Measurements from ENCODE around the gene AKAP8L.

AKAP8L gene, protein sequence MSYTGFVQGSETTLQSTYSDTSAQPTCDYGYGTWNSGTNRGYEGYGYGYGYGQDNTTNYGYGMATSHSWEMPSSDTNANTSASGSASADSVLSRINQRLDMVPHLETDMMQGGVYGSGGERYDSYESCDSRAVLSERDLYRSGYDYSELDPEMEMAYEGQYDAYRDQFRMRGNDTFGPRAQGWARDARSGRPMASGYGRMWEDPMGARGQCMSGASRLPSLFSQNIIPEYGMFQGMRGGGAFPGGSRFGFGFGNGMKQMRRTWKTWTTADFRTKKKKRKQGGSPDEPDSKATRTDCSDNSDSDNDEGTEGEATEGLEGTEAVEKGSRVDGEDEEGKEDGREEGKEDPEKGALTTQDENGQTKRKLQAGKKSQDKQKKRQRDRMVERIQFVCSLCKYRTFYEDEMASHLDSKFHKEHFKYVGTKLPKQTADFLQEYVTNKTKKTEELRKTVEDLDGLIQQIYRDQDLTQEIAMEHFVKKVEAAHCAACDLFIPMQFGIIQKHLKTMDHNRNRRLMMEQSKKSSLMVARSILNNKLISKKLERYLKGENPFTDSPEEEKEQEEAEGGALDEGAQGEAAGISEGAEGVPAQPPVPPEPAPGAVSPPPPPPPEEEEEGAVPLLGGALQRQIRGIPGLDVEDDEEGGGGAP

GRCh38 chr19:15418579-15419412, at the start of gene AKAP8L:
Gene AKAP8L (minus strand): TSS chr19:15418988. CDS start chr19:15418923, 65 bp downstream.
- peak; percentile 99 for DNase-seq

- no peak for DNase-seq
These were observed 49.0 kb upstream of the AKAP8L start for GRCh38 chr19:15467734-15468214.

GRCh38 chr19:15466851-15467733, 48.3 kb upstream of the AKAP8L start:
- no peak for DNase-seq

GRCh38 chr19:15464394-15465385, 45.9 kb upstream of the AKAP8L start, which contains the start of gene RASAL3:
Gene RASAL3 (minus strand): TSS chr19:15464544. CDS start chr19:15464358, 186 bp downstream.
- no peak for DNase-seq

DNA sequence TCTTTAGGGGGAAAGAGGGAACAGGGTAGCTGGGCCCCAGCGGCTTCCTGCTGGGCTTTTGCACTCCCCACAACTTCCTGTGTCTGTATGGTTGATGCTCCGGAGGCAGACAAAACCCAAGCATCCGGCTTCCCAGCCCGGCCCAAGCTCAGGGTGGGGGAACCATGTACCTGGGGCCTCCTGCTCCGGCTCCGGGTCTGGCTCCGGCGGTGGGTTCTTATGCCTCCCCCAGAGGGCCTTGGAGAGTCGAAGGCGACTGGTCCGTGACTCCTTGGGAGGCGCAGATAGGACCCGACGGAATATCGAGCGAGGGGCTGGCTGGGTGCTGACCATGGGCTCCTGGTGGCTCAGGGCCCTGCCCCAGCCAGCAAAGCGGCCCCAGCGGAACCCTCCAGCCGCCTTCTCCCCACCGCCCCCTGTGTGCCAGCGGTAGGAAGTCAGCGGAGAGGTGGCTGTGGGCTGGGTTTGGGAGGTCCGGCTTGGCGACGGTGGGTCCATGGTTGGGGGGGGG, 45.1 kb upstream of the AKAP8L start:
- no peak for DNase-seq

- no peak for DNase-seq
These were observed 42.9 kb upstream of the AKAP8L start for GRCh38 chr19:15461694-15462093.

DNA sequence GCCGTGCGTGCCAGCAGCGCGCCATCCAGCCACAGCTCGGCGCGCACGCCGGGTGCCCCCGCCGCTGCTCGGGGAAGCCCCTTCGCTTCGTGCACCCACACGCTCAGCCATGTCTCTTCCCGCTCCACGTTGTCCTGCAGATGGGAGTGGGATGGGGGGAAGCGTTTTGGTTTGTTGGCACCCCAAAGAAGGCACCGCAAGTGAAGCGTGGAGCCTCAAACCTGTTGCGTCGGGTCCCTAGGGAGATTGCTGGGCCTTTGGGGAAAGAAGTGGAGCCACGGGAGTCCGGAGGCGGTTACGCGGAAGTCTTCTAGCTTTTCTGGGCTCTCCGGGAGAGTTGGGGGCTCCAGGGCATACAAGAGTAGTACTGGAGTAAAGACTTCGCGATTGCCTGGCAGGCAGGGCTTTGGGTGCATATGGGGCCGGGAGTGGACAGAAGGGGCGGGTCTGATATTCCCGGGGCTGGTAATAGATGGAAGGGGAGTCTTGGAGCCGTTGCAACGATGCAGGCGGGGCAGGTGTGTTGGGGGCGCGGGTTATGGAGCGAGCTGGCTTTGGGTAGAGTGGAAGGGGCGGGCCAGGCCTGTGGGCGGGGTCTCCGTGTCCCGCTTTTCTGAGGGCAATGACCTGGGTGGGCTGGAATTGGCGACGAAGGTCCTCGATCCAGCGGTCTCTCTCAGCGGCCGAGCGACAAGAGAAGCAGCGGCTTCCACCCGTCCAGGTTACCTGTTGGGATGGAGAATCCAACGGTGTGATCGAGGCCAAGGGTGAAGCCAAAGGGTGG, 39.1 kb upstream of the AKAP8L start:
- DNase-seq = no peak

DNA sequence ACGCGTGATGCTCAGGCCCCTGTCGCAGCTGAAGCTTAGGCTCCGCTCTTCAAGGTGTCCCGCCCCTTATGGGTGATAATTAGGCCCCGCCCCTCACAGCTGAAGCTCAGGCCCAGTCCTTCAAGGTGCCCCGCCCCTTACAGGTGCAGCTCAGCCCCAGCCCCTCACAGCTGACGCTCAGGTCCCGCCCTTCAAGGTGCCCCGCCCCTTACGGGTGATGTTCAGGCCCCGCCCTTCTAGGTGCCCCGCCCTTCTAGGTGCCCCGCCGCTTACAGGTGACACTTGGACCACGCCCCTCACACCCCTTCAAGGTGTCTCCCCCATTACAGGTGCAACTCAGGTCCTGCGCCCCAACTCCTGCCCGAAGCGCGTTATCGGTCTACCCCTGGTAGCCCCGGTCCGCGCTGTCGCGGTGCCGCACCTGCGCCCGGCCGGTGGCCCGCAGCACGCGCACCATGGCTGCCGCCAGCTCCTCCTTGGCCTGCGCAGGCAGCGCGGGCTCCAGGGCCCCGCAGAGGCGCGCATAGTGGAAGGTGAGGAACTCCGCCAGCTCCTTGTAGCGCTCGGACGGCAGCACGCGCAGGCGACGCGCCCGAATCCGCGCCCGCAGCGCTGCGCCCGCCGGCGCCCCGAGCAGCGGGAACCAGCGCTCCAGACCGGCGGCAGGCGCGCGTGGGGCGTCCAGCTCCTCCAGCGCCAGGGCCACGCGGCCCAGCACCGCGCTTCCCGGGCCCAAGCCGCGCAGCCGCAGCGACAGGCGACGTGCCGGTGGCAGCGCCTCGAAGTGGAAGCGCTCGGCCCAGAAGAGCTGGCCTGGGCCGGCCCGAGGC, 38.3 kb upstream of the AKAP8L start:
- DNase-seq = no peak

- DNase-seq = no peak
These were observed 37.7 kb upstream of the AKAP8L start for GRCh38 chr19:15456441-15456840.

GRCh38 chr19:15455996-15456395, 37.2 kb upstream of the AKAP8L start:
- no peak for DNase-seq

DNA sequence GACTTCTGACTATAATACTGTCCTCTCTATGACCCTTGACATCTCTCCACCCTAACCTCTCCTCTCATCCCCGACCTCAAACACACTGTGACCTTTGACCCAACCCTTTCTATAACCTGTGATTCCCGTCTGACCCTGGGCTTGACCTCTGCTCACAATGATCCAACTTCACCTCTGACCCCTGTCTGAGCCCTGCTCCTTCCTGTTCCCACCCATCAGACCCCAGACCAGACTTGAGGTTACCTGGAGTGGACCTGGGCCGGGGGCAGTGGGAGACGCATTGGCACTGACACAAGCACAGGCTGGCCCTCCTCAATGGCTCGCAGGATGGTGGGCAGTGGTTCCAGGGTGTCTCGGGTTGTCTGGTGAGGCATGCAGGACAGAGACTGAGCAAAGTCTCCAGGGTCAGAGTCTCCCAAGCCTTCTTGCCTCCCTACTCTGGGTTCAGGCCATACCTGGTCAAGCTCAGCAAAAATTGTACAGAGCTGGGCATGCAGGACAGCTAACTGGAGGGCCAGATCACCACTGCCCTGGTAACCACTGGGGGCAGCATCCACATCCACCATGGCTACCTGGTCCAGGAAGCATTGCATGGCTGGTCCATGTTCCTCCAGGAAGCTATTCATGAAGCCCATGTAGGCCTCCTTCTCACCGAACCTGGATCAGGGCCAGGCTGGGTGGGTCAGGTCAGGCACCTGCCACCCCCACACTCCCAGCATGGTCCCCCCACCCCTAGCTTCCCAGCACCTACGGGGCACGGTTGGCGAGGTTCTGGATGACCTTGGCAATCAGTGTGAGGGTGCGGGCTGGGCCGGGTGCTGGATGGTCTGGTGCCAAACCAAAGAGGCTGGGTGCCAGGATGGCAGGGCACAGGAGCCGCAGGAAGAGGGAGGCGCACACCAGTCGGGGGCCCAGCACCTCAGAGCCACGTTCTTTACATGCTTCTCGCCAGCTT, 35.4 kb upstream of the AKAP8L start:
- no peak for DNase-seq

DNA sequence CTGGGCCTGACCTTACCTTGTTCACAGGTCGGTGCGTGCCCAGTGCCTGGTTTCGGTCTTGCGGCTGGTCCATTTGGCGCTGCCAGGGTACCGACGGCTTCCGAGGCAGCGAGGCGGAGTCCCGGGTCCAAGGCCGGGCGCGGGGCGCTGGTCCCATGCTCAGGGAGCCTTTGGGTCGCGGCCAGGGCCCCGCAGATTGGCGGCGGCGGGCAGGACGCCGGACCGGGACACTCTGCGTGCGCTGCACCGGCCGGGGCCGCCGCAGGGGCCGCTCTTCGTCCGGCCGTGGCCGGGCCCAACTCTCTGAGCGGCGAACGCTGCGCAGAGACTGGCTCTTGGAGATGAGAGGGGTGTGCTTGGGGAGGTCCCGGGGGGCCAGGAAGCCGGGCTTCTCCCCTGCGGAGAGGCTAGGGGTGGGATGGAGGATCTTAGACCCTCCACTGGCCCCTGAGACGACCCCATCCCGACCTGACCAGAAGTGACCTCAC, 34.3 kb upstream of the AKAP8L start:
- DNase-seq = no peak

GRCh38 chr19:15452111-15453047, 33.6 kb upstream of the AKAP8L start:
- peak; percentile 88 for DNase-seq

GRCh38 chr19:15450528-15450890, 31.7 kb upstream of the AKAP8L start:
- DNase-seq = no peak

GRCh38 chr19:15449620-15450527, 31.1 kb upstream of the AKAP8L start, which contains the start of gene WIZ:
Gene WIZ (minus strand): TSS chr19:15449956. CDS start chr19:15448307, 1,649 bp downstream.
- DNase-seq = peak; percentile 91
